ENCODE results near the gene PLPPR3.

Gene PLPPR3, protein sequence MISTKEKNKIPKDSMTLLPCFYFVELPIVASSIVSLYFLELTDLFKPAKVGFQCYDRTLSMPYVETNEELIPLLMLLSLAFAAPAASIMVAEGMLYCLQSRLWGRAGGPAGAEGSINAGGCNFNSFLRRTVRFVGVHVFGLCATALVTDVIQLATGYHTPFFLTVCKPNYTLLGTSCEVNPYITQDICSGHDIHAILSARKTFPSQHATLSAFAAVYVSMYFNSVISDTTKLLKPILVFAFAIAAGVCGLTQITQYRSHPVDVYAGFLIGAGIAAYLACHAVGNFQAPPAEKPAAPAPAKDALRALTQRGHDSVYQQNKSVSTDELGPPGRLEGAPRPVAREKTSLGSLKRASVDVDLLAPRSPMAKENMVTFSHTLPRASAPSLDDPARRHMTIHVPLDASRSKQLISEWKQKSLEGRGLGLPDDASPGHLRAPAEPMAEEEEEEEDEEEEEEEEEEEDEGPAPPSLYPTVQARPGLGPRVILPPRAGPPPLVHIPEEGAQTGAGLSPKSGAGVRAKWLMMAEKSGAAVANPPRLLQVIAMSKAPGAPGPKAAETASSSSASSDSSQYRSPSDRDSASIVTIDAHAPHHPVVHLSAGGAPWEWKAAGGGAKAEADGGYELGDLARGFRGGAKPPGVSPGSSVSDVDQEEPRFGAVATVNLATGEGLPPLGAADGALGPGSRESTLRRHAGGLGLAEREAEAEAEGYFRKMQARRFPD

DNA sequence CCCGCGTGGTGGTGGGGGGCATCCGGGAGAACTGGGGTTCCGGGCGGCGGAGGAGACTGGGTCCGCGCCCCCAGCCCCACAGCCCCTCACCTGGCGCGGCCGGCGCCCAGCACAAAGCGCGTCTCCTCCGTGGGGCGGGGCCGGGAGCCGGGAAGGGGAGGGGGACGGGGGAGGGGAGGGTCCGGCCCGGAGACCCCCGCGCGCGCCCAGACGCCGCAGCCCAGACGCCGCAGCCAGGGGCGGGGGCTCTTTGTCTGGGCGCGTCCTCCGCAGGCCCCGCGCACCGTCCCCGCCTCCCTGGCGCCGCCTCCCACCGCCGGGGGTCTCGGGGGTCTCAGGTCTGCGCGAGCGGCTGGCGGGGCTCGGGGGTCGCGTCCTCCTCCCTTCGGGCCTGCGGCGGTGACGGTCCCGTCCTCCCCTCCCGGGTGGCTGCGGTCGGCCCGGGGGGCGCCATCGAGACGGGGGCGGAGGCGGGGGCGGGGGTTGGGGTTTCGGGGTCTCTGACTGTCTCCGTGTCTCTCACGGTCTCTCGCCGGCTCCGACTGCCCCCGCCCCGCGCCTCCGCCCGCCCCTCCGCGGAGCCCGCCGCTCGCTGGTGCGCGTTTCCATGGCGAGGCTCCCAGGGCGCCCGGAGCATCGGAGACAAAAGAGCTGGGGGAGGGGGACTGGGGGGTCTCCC lies at the start of gene PLPPR3:
TSS of gene PLPPR3 (minus strand) at position 131 of the 679 bp plus-strand sequence. CDS start 396 bp downstream, outside the sequence.
- peaks cover 3% of the 10 kb centered on the region; the same call in 1 of the 2 replicates for H3K4me1 ChIP-seq (ENCODE audit: control insufficient read depth, insufficient read depth, low read length)
- peak within 1 kb of the TSS; percentile 50 for H3K9ac ChIP-seq (ENCODE audit: low read length)
- peak within 1 kb of the TSS; percentile 33; the same call in 1 of the 2 replicates for H3K27ac ChIP-seq (ENCODE audit: low read depth, low read length)
- no peaks in the 10 kb centered on the region for H3K9me3 ChIP-seq (ENCODE audit: control insufficient read depth, insufficient read depth, low read depth, low read length)
- no peaks in the 10 kb centered on the region for H3K27me3 ChIP-seq (ENCODE audit: control insufficient read depth, insufficient read depth, low read length)
- peak within 1 kb of the TSS; percentile 68 for H3K4me3 ChIP-seq (ENCODE audit: low read depth, low read length)
- no peaks in the 10 kb centered on the region for H3K36me3 ChIP-seq (ENCODE audit: control insufficient read depth, insufficient read depth, low read length)

DNA sequence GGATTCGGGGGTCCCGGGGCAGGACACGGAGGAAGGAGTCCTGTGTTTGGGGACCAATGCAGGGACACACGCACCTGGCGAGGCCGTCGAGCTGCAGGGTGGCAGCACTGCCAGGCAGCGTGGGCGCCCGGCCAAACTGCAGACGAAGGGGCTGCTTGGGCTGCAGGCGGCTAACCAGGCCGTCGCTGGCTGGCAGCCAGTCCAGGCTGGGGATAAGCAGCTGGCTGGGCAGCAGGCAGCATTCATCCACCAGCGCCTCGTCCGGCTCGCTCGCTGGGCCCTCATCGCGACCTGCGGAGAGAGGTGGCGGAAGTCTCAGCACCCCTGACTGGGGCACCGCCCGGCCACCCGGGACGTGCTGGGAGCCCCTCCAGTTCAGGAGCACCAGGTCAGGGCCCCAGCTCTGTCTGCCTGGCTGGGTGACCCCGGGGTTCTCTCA lies 49.2 kb upstream of the PLPPR3 start:
- H3K27me3 ChIP-seq (ENCODE audit: control insufficient read depth, insufficient read depth, low read length): no peaks in the 10 kb centered on the region
- no peak overlapping the region for H3K27ac ChIP-seq (ENCODE audit: low read depth, low read length)
- H3K4me3 ChIP-seq (ENCODE audit: low read depth, low read length): no peak overlapping the region
- H3K36me3 ChIP-seq (ENCODE audit: control insufficient read depth, insufficient read depth, low read length): peaks cover 44% of the 10 kb centered on the region
- H3K4me1 ChIP-seq (ENCODE audit: control insufficient read depth, insufficient read depth, low read length): peaks cover 35% of the 10 kb centered on the region
- H3K9ac ChIP-seq (ENCODE audit: low read length): no peak overlapping the region
- H3K9me3 ChIP-seq (ENCODE audit: control insufficient read depth, insufficient read depth, low read depth, low read length): no peaks in the 10 kb centered on the region

DNA sequence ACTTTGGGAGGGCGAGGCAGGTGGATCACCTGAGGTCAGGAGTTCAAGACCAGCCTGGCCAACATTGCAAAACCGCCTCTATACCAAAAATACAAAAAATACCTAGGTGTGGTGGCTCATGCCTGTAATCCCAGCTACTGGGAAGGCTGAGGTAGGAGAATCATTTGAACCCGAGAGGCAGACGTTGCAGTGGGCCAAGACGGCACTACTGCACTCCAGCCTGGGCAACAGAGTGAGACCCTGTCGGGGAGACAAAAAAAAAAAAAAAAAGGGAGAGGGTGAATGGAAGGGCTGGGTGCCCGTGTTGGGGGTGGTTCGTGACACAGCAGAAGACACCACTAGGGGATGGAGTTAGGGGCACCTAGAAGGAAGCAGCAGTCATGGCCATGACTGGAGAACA lies 48.6 kb upstream of the PLPPR3 start:
- no peak overlapping the region for H3K27ac ChIP-seq (ENCODE audit: low read depth, low read length)
- peaks cover 40% of the 10 kb centered on the region for H3K36me3 ChIP-seq (ENCODE audit: control insufficient read depth, insufficient read depth, low read length)
- peaks cover 35% of the 10 kb centered on the region for H3K4me1 ChIP-seq (ENCODE audit: control insufficient read depth, insufficient read depth, low read length)
- no peaks in the 10 kb centered on the region for H3K27me3 ChIP-seq (ENCODE audit: control insufficient read depth, insufficient read depth, low read length)
- no peaks in the 10 kb centered on the region for H3K9me3 ChIP-seq (ENCODE audit: control insufficient read depth, insufficient read depth, low read depth, low read length)
- no peak overlapping the region for H3K4me3 ChIP-seq (ENCODE audit: low read depth, low read length)
- H3K9ac ChIP-seq (ENCODE audit: low read length): no peak overlapping the region

DNA sequence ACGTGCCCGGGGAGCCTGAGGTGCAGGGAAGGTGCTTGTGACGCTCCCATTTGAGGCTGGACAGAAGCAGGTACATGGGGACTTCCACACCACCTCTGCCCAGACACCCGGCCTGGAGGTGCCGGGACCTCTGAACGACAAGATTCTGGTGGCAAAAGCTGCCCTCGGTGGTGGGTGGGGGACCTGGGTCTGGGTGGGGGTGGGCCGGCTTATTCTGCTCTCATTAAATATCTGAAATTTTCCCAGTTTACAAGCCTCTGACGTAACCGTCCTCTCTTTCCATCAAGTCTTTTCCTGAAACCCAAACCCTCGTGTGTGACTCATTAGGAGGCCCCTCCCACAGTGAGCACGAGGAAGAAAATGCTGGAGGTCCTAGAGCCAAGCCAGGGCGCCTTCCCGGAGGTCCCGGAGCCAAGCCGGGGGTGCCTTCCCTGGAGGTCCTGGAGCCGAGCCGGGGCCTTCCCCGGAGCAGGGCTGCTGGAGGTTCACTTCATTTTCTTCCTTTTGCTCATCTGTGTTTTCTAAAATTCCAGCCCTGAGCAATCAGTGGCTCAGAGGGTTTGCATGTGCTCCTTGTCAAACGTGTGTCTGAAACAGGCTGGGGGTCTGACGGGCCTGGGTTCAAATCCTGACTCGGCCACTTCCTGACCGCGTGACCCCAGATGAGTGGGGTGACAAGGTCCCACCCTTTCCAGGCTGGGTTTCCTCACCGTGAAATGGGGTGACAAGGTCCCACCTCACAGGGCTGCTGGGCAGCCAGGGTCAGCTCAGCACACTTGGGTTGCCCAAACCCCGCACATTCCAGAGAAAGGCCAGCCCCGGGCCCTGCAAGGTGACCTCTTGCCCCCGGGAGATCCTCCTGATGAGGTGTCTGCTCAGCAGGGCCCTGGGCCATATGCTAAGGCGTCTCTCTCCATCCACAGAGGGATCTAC lies 47.8 kb upstream of the PLPPR3 start:
- Histone ChIP-seq H3K27ac (ENCODE audit: low read depth, low read length) (no peak overlapping the region), H3K4me1 (ENCODE audit: control insufficient read depth, insufficient read depth, low read length) (peaks cover 35% of the 10 kb centered on the region), H3K9ac (ENCODE audit: low read length) (no peak overlapping the region), H3K9me3 (ENCODE audit: control insufficient read depth, insufficient read depth, low read depth, low read length) (no peaks in the 10 kb centered on the region), H3K27me3 (ENCODE audit: control insufficient read depth, insufficient read depth, low read length) (no peaks in the 10 kb centered on the region), H3K36me3 (ENCODE audit: control insufficient read depth, insufficient read depth, low read length) (peaks cover 35% of the 10 kb centered on the region), H3K4me3 (ENCODE audit: low read depth, low read length) (no peak overlapping the region)

DNA sequence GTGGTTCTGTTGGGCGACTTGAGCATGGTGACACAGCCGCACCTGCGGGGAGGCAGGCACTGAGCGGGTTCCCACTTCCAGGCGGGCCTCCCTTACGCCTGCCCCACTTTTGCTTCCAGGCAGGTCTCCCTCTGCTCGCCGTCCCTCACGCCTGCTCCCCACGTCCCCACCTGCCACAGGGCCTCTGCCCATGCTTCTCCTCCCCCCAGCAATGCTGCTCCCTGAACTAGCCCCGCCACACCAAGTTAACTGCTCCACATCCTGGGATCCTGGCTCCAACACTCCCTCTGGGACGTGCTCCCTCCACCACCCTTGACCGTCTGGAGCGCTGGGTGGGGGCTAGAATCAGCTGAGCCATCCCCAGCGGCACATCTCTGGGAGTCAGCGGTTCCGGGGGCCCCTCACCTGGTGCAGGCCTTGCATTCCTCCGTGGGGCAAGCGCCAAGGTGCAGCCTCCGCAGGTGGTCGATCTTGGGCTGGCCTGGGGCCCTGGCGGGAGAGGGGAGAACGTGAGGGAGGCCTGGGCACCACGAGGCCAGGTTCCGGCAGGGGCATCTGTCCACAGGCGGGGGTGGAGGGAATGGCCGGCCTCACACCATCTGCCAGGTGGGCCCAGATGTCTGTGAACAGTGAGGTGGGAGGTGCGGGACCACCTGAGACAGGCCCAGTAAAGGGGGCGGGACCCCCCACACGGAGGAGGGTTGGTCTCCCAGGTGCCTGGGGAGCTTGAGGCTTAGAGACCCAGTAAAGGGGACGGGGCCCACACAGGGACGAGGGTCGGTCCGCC lies 46.9 kb upstream of the PLPPR3 start:
- H3K4me1 ChIP-seq (ENCODE audit: control insufficient read depth, insufficient read depth, low read length): peaks cover 35% of the 10 kb centered on the region
- no peak overlapping the region for H3K27ac ChIP-seq (ENCODE audit: low read depth, low read length)
- no peaks in the 10 kb centered on the region for H3K9me3 ChIP-seq (ENCODE audit: control insufficient read depth, insufficient read depth, low read depth, low read length)
- no peak overlapping the region for H3K4me3 ChIP-seq (ENCODE audit: low read depth, low read length)
- peaks cover 30% of the 10 kb centered on the region for H3K36me3 ChIP-seq (ENCODE audit: control insufficient read depth, insufficient read depth, low read length)
- H3K9ac ChIP-seq (ENCODE audit: low read length): no peak overlapping the region
- H3K27me3 ChIP-seq (ENCODE audit: control insufficient read depth, insufficient read depth, low read length): no peaks in the 10 kb centered on the region

DNA sequence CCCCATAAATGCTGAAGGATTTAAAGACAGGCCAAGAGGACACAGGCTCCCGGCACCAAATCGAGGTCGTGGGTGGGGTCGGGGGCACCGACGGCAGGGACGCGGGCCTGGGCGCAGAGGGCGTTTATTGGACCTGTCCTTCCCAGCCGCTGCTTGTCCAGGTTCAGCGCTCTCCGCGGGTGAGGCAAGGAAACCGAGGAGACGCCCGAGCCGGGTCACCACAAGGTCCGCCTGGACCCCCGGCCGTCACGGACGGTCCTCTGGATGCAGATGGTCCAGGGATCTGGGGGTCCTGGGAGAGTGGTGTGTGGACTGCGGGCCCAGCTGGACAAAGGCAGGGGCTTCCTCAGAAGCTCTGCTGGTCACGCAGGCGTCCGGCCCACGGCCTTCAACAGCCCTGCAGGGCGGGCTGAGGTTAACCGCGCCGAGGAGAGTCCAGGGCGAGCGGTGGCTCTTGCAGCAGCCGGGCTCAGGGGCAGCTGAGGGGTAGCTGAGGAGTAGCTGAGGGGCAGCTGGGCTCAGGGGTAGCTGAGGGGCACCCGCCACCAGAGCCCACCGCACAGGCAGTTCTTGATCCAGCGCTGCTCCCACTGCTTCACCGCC lies 46.2 kb upstream of the PLPPR3 start:
- no peak overlapping the region for H3K27ac ChIP-seq (ENCODE audit: low read depth, low read length)
- H3K9me3 ChIP-seq (ENCODE audit: control insufficient read depth, insufficient read depth, low read depth, low read length): no peaks in the 10 kb centered on the region
- H3K4me1 ChIP-seq (ENCODE audit: control insufficient read depth, insufficient read depth, low read length): peaks cover 32% of the 10 kb centered on the region
- peaks cover 4% of the 10 kb centered on the region; the same call in 1 of the 2 replicates for H3K27me3 ChIP-seq (ENCODE audit: control insufficient read depth, insufficient read depth, low read length)
- H3K9ac ChIP-seq (ENCODE audit: low read length): no peak overlapping the region
- H3K36me3 ChIP-seq (ENCODE audit: control insufficient read depth, insufficient read depth, low read length): peaks cover 27% of the 10 kb centered on the region
- no peak overlapping the region for H3K4me3 ChIP-seq (ENCODE audit: low read depth, low read length)

DNA sequence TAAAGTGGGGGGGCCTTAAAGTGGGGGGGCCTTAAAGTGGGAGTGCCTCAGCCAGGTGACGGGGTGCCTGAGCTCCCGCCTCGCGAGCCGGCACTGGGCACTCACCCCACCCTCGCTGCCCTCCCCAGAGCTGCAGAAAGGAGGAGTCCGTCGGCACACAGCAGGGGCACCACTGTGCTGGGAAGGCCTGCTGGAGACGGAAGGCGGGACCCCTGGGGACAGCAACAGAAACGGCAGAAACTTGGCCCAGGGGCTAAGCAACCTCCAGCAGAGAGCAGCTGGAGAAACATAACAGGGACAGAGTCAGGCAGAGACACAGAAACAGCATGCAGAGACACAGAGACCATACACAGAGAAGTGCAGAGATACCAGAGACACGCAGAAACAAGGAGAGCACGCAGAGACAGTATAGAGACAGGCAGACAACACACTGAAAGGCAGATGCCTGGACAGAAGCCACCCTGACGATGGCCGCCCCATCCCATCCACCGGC lies 45.6 kb upstream of the PLPPR3 start:
- H3K9me3 ChIP-seq (ENCODE audit: control insufficient read depth, insufficient read depth, low read depth, low read length): no peaks in the 10 kb centered on the region
- H3K27ac ChIP-seq (ENCODE audit: low read depth, low read length): no peak overlapping the region
- H3K4me3 ChIP-seq (ENCODE audit: low read depth, low read length): no peak overlapping the region
- peaks cover 4% of the 10 kb centered on the region; the same call in 1 of the 2 replicates for H3K27me3 ChIP-seq (ENCODE audit: control insufficient read depth, insufficient read depth, low read length)
- H3K36me3 ChIP-seq (ENCODE audit: control insufficient read depth, insufficient read depth, low read length): peaks cover 27% of the 10 kb centered on the region
- peaks cover 31% of the 10 kb centered on the region for H3K4me1 ChIP-seq (ENCODE audit: control insufficient read depth, insufficient read depth, low read length)
- H3K9ac ChIP-seq (ENCODE audit: low read length): no peak overlapping the region

DNA sequence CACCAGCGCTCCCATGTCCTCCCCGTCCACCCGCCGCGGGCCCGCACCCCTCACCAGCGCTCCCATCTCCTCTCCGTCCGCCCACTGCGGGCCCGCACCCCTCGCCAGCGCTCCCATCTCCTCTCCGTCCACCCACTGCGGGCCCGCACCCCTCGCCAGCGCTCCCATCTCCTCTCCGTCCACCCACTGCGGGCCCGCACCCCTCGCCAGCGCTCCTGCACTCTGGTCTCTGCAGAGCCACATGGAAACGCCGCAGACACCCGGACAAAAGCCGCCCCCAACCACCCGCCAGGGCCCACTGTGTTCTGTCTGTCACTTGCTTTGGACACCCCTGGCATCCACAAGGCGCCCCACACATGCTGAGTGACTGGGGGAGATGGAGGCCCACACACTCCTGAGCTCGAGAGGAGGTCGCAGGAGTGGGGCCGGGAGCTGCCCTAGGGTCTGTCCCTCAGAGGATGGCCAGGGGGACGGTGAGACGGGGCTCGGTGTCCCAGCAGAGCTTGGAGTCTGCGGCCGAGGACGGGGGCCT lies 45.1 kb upstream of the PLPPR3 start:
- Histone ChIP-seq H3K27ac (ENCODE audit: low read depth, low read length) (no peak overlapping the region), H3K36me3 (ENCODE audit: control insufficient read depth, insufficient read depth, low read length) (peaks cover 27% of the 10 kb centered on the region), H3K9ac (ENCODE audit: low read length) (no peak overlapping the region), H3K9me3 (ENCODE audit: control insufficient read depth, insufficient read depth, low read depth, low read length) (no peaks in the 10 kb centered on the region), H3K4me3 (ENCODE audit: low read depth, low read length) (no peak overlapping the region), H3K4me1 (ENCODE audit: control insufficient read depth, insufficient read depth, low read length) (peaks cover 26% of the 10 kb centered on the region), H3K27me3 (ENCODE audit: control insufficient read depth, insufficient read depth, low read length) (peaks cover 4% of the 10 kb centered on the region; the same call in 1 of the 2 replicates)

DNA sequence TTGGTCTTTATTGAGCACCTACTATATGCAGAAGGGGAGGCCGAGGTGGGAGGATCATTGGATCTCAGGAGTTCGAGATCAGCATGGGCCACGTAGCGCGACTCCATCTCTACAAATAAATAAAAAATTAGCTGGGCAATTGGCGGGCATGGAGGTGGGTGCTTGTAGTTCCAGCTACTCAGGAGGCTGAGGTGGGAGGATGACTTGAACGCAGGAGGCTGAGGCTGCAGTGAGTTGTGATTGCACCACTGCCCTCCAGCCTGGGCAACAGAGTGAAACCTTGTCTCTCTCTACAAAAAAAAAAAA lies 41.5 kb upstream of the PLPPR3 start:
- Histone ChIP-seq H3K27ac (ENCODE audit: low read depth, low read length) (no peak overlapping the region), H3K4me3 (ENCODE audit: low read depth, low read length) (peak overlapping the region; percentile 51), H3K27me3 (ENCODE audit: control insufficient read depth, insufficient read depth, low read length) (peaks cover 27% of the 10 kb centered on the region), H3K4me1 (ENCODE audit: control insufficient read depth, insufficient read depth, low read length) (peaks cover 18% of the 10 kb centered on the region), H3K9ac (ENCODE audit: low read length) (no peak overlapping the region), H3K36me3 (ENCODE audit: control insufficient read depth, insufficient read depth, low read length) (peaks cover 8% of the 10 kb centered on the region), H3K9me3 (ENCODE audit: control insufficient read depth, insufficient read depth, low read depth, low read length) (no peaks in the 10 kb centered on the region)
